Immature natural killer cell (primary cell): Measurements from ENCODE around the gene LCOR. TPM values are rescaled to one million over a fixed set of nuclear protein-coding genes. Genes with fewer than 3 reads are reported as not detected.

Experiments used
- DNase-seq, 3 donors: peaks; one replicate each; pipeline ENCODE4 v3.0.0; 2022; ENCODE audit warnings: mixed read lengths in 1 of 3
- H3K27ac Mint-ChIP-seq, 6 donors: one replicate each; pipeline ENCODE4 v1.8.0; 2020; ENCODE audit warnings: mixed read lengths in 6 of 6, mild to moderate bottlenecking in 5 of 6, inconsistent platforms in 4 of 6, moderate library complexity in 3 of 6
- H3K27me3 Mint-ChIP-seq, 3 donors: one replicate each; pipeline ENCODE4 v1.8.0; 2020 to 2021; ENCODE audit warnings: low read depth in 3 of 3, mild to moderate bottlenecking in 3 of 3, mixed read lengths in 3 of 3, moderate library complexity in 3 of 3, inconsistent platforms in 1 of 3
- H3K36me3 Mint-ChIP-seq, 3 donors: one replicate each; pipeline ENCODE4 v1.8.0; 2020; ENCODE audit warnings: mixed read lengths in 3 of 3, inconsistent platforms in 2 of 3, mild to moderate bottlenecking in 2 of 3
- H3K4me1 Mint-ChIP-seq, 2 donors: one replicate each; pipeline ENCODE4 v1.8.0; 2020; ENCODE audit warnings: inconsistent platforms in 2 of 2, mild to moderate bottlenecking in 2 of 2, mixed read lengths in 2 of 2, moderate library complexity in 1 of 2
- H3K4me3 Mint-ChIP-seq, 5 donors: one replicate each; pipeline ENCODE4 v1.8.0; 2020; ENCODE audit warnings: mild to moderate bottlenecking in 5 of 5, mixed read lengths in 5 of 5, inconsistent platforms in 3 of 5, moderate library complexity in 3 of 5
- H3K9me3 Mint-ChIP-seq, 6 donors: one replicate each; pipeline ENCODE4 v1.8.0; 2020; ENCODE audit warnings: mild to moderate bottlenecking in 6 of 6, mixed read lengths in 6 of 6, inconsistent platforms in 4 of 6, moderate library complexity in 3 of 6
- polyA plus RNA-seq, 3 donors: library from polyadenylated mRNA; unstranded; fragments of 300-500 nt; fragmentation: Illumina TruSeq; gene quantifications; one replicate each; pipeline ENCODE4 v1.2.3, GENCODE V29; 2021

Gene LCOR
- polyA plus RNA-seq, 3 donors from 2014 or later, result 14.1 to 35.1 (median 27.0) TPM

GRCh38 chr10:97038688-97039087 lies 206.6 kb downstream of the LCOR start:
- no peak for DNase-seq
- H3K27ac Mint-ChIP-seq, result no peak overlapping the region
- no peaks in the 10 kb centered on the region for H3K36me3 Mint-ChIP-seq
- H3K27me3 Mint-ChIP-seq, result peaks cover 1 to 4% (median 2%) of the 10 kb centered on the region in 3 donors
- H3K9me3 Mint-ChIP-seq, result no peaks in the 10 kb centered on the region
- peaks cover 9 to 16% of the 10 kb centered on the region in 2 donors for H3K4me1 Mint-ChIP-seq
- peak overlapping the region in 1 of 5 donors; percentile 46 for H3K4me3 Mint-ChIP-seq

GRCh38 chr10:97039538-97040247 lies 207.6 kb downstream of the LCOR start:
- Mint-ChIP-seq H3K4me1 (peaks cover 9 to 16% of the 10 kb centered on the region in 2 donors), H3K36me3 (no peaks in the 10 kb centered on the region), H3K27ac (no peak overlapping the region), H3K9me3 (no peaks in the 10 kb centered on the region), H3K27me3 (peaks cover 1 to 4% (median 2%) of the 10 kb centered on the region in 3 donors), H3K4me3 (no peak overlapping the region)
- no peak for DNase-seq

DNA sequence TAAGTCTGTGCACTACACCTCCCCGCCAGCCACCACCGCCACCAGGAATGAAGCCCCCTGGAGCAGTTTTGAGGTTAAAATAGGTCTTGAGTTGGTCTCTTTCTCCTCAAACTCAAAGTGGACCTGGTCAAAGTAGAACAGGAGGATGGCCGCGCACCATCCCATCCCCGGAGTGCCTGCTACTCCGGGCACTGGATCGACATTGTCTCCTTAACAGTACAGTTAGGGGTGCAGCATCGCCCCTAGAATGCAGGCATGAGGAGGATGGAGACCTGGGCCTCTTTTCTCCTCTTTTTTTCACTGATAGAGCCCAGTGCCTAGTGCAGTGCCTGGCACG lies 208.1 kb downstream of the LCOR start:
- H3K27ac Mint-ChIP-seq, result no peak overlapping the region
- no peaks in the 10 kb centered on the region for H3K36me3 Mint-ChIP-seq
- no peak for DNase-seq
- no peak overlapping the region for H3K4me3 Mint-ChIP-seq
- peaks cover 1 to 4% (median 2%) of the 10 kb centered on the region in 3 donors for H3K27me3 Mint-ChIP-seq
- H3K9me3 Mint-ChIP-seq, result no peaks in the 10 kb centered on the region
- peaks cover 9 to 16% of the 10 kb centered on the region in 2 donors for H3K4me1 Mint-ChIP-seq

GRCh38 chr10:97040706-97041105 lies 208.6 kb downstream of the LCOR start:
- Mint-ChIP-seq H3K27ac (no peak overlapping the region), H3K4me1 (peaks cover 9 to 16% of the 10 kb centered on the region in 2 donors), H3K36me3 (no peaks in the 10 kb centered on the region), H3K4me3 (no peak overlapping the region), H3K27me3 (peaks cover 1 to 4% (median 2%) of the 10 kb centered on the region in 3 donors), H3K9me3 (no peaks in the 10 kb centered on the region)
- no peak for DNase-seq

- no peak for DNase-seq
- H3K9me3 Mint-ChIP-seq, result no peaks in the 10 kb centered on the region
Measured at GRCh38 chr10:97042081-97042480, 210.0 kb downstream of the LCOR start.

DNA sequence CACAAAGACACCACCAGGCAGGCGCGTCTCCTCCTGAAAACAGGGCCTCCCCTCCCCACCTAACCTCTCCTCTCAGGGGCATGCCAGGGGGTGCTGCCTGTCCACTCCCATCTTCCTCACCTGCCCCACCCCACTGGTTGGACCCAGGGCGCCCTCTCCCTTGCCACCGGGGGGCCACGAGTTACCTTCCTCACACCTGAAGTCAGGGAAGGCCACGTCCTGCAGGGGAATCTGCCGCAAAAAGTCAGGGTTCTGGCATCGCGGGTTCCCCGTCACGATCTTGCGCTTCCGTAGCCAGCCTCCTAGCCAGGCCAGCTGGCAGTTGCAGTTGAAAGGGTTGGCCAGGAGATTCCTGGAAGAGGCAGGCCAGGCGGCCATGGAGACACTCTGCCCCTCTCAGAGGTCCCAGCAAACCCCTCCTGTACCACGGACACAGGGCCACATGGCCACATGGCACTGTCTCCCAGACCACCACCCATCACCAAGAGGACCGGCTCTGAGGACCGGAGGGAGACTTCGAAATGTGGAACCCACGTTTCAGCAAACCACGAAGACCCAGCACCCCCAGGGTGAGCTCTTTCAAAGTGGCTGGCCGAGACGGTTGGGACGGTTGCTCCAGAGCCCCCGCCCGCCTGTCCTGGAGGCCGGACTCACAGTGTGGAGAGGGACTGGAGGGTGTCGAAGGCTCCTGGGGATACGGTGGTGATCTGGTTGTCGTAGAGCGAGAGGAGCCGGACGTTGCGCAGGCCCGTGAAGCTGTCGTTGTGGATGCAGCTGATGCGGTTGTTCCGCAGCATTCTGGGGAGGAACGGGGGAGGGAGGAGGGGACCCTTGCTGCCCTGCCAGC lies 210.8 kb downstream of the LCOR start:
- H3K27ac Mint-ChIP-seq, result no peak overlapping the region
- peaks cover 0 to 4% of the 10 kb centered on the region in 2 donors for H3K4me1 Mint-ChIP-seq
- H3K4me3 Mint-ChIP-seq, result no peak overlapping the region
- H3K27me3 Mint-ChIP-seq, result peaks cover 0 to 4% (median 0%) of the 10 kb centered on the region in 3 donors
- DNase-seq, result no peak
- H3K9me3 Mint-ChIP-seq, result no peaks in the 10 kb centered on the region
- no peaks in the 10 kb centered on the region for H3K36me3 Mint-ChIP-seq

More at GRCh38 chr10:97042081-97042480, 210.0 kb downstream of the LCOR start:
- Mint-ChIP-seq H3K36me3 (no peaks in the 10 kb centered on the region), H3K4me3 (no peak overlapping the region), H3K27me3 (peaks cover 0 to 4% (median 1%) of the 10 kb centered on the region in 3 donors), H3K4me1 (peaks cover 7 to 13% of the 10 kb centered on the region in 2 donors), H3K27ac (no peak overlapping the region)

- H3K36me3 Mint-ChIP-seq, result no peaks in the 10 kb centered on the region
- H3K9me3 Mint-ChIP-seq, result no peaks in the 10 kb centered on the region
- DNase-seq, result no peak
- H3K4me1 Mint-ChIP-seq, result no peaks in the 10 kb centered on the region
- no peak overlapping the region for H3K27ac Mint-ChIP-seq
- no peaks in the 10 kb centered on the region for H3K27me3 Mint-ChIP-seq
- no peak overlapping the region for H3K4me3 Mint-ChIP-seq
Measured at GRCh38 chr10:97043563-97043855, 211.4 kb downstream of the LCOR start.

Other genes starting within 250 kb of the LCOR start
- gene TM9SF3, start 245.3 kb upstream of the LCOR start, polyA plus RNA-seq, result 10 to 100 TPM; 66.9 to 90.9 (median 87.2) TPM
- gene PIK3AP1, start 111.8 kb upstream of the LCOR start, polyA plus RNA-seq, result 100 to 1,000 TPM in 1 of 3 donors, 10 to 100 TPM in 2; 87.4 to 186 (median 98.3) TPM